Measurements from ENCODE around the gene ENPP1.

GRCh38 chr6:131854803-131855202, 47.0 kb downstream of the ENPP1 start:
- no peak for TF ChIP-seq CTCF (conservative IDR thresholded peaks at IDR 0.05)
- no peak for TF ChIP-seq EZH2 (IDR thresholded peaks at IDR 0.05; ENCODE audit: low read depth)
